Activated T-cell treated with anti-CD3 and anti-CD28 coated beads, Interleukin-2, amount 50 U/mL, for 72 hours (primary cell): ENCODE results near the gene C13orf42. TPM values are rescaled to one million over a fixed set of nuclear protein-coding genes. Genes with fewer than 3 reads are reported as not detected.
"Not testable (repeated sequence)": the region's sequence is repeated elsewhere in the genome, so short reads cannot be mapped to it uniquely, and the experiment has no call there.

Experiments used
- ATAC-seq, 2 donors: fragments of 150-1000 bp; cut with Tn5 transposase; replicated peaks in 1 of 2; 2 replicates each; pipeline ENCODE4 v1.10.0; 2021; ENCODE audit warnings: moderate library complexity in 2 of 2, mild to moderate bottlenecking in 1 of 2
- DNase-seq, 2 donors: peaks; one replicate each; pipeline ENCODE4 v3.0.0; 2021 to 2022; ENCODE audit warnings: mixed read lengths in 1 of 2
- H3K27ac Mint-ChIP-seq: one replicate; pipeline ENCODE4 v1.8.0; 2022; ENCODE audit warnings: mild to moderate bottlenecking, moderate library complexity, mixed read lengths
- H3K27me3 Mint-ChIP-seq: one replicate; pipeline ENCODE4 v1.8.0; 2022; ENCODE audit warnings: low read depth, mixed read lengths
- H3K36me3 Mint-ChIP-seq, 2 donors: one replicate each; pipeline ENCODE4 v1.8.0; 2022; ENCODE audit warnings: mixed read lengths in 2 of 2, mild to moderate bottlenecking in 1 of 2; ENCODE audit not compliant: insufficient read depth in 2 of 2
- H3K4me1 Mint-ChIP-seq: one replicate; pipeline ENCODE4 v1.8.0; 2022; ENCODE audit warnings: low read depth, mixed read lengths
- H3K4me3 Mint-ChIP-seq, 2 donors: one replicate each; pipeline ENCODE4 v1.8.0; 2022; ENCODE audit warnings: mild to moderate bottlenecking in 2 of 2, mixed read lengths in 2 of 2, moderate library complexity in 2 of 2
- H3K9me3 Mint-ChIP-seq, 2 donors: one replicate each; pipeline ENCODE4 v1.8.0; 2022; ENCODE audit warnings: mixed read lengths in 2 of 2
- total RNA-seq, 2 donors: library from RNA; stranded (reverse); gene quantifications; one replicate each; pipeline ENCODE4 v1.2.3, GENCODE V29; 2022

The C13orf42 gene
- total RNA-seq, 2 donors from 2014 or later, result not detected

- Mint-ChIP-seq H3K4me1 (no peaks in the 10 kb centered on the region), H3K27me3 (peaks cover 6% of the 10 kb centered on the region)
- ATAC-seq, result peak; percentile 50 to 78
These were observed 1.7 kb upstream of the C13orf42 start for GRCh38 chr13:51112771-51113170.

DNA sequence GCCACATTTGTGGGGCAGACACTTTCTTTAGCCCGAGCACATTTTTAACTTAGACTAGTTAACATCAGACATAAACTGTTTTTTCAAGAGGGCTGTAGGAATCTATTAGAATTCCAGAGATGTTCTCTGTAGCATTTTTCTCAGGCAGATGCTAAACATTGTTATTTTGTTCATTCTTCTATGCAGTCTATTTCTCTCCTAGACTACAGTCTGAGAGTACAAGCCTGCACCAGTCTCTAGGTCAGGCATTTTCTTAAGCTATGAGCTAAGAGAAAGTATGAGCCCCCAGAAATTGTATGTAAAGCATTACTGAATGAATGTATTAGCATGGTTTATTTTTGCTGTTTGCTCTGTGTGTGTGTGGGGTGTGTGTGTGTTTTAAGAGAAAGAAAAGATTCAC, 923 bp upstream of the C13orf42 start:
- no peak for ATAC-seq
- H3K27ac Mint-ChIP-seq, result no peak overlapping the region
- H3K4me1 Mint-ChIP-seq, result no peaks in the 10 kb centered on the region
- H3K4me3 Mint-ChIP-seq, result no peak overlapping the region
- H3K27me3 Mint-ChIP-seq, result peaks cover 6% of the 10 kb centered on the region
- no peaks in the 10 kb centered on the region for H3K36me3 Mint-ChIP-seq
- no peaks in the 10 kb centered on the region for H3K9me3 Mint-ChIP-seq
- DNase-seq, result no peak

More at GRCh38 chr13:51112771-51113170, 1.7 kb upstream of the C13orf42 start:
- no peak overlapping the region for H3K4me3 Mint-ChIP-seq
- no peak for DNase-seq
- H3K27ac Mint-ChIP-seq, result no peak overlapping the region
- no peaks in the 10 kb centered on the region for H3K36me3 Mint-ChIP-seq
- peaks cover 0 to 1% of the 10 kb centered on the region in 2 donors for H3K9me3 Mint-ChIP-seq

- DNase-seq, result no peak
- Mint-ChIP-seq H3K9me3 (no peaks in the 10 kb centered on the region), H3K36me3 (no peaks in the 10 kb centered on the region), H3K4me1 (no peaks in the 10 kb centered on the region), H3K4me3 (no peak overlapping the region), H3K27me3 (peaks cover 15% of the 10 kb centered on the region), H3K27ac (no peak overlapping the region)
- ATAC-seq, result no peak
These were observed 3.1 kb downstream of the C13orf42 start for GRCh38 chr13:51107996-51108395.

- H3K9me3 Mint-ChIP-seq, result no peaks in the 10 kb centered on the region
- H3K27me3 Mint-ChIP-seq, result peaks cover 28% of the 10 kb centered on the region
- no peak overlapping the region for H3K27ac Mint-ChIP-seq
- no peak for ATAC-seq
- H3K36me3 Mint-ChIP-seq, result no peaks in the 10 kb centered on the region
- DNase-seq, result no peak
- no peaks in the 10 kb centered on the region for H3K4me1 Mint-ChIP-seq
- H3K4me3 Mint-ChIP-seq, result no peak overlapping the region
These were observed 6.0 kb downstream of the C13orf42 start for GRCh38 chr13:51105046-51105445.

- H3K4me1 Mint-ChIP-seq, result no peaks in the 10 kb centered on the region
- H3K27ac Mint-ChIP-seq, result no peak overlapping the region
- H3K27me3 Mint-ChIP-seq, result peaks cover 28% of the 10 kb centered on the region
- no peaks in the 10 kb centered on the region for H3K9me3 Mint-ChIP-seq
- H3K4me3 Mint-ChIP-seq, result no peak overlapping the region
- no peak for ATAC-seq
- DNase-seq, result no peak
- H3K36me3 Mint-ChIP-seq, result no peaks in the 10 kb centered on the region
These were observed 9.3 kb downstream of the C13orf42 start for GRCh38 chr13:51101636-51102235.

- no peaks in the 10 kb centered on the region for H3K4me1 Mint-ChIP-seq
- DNase-seq (no peak), ATAC-seq (no peak)
- H3K27me3 Mint-ChIP-seq, result peaks cover 8% of the 10 kb centered on the region
- H3K4me3 Mint-ChIP-seq, result no peak overlapping the region
- no peaks in the 10 kb centered on the region for H3K36me3 Mint-ChIP-seq
- peak overlapping the region; percentile 54 for H3K27ac Mint-ChIP-seq
- H3K9me3 Mint-ChIP-seq, result no peaks in the 10 kb centered on the region
These were observed 13.6 kb downstream of the C13orf42 start for GRCh38 chr13:51097353-51098043.

- Mint-ChIP-seq H3K4me1 (no peaks in the 10 kb centered on the region), H3K9me3 (no peaks in the 10 kb centered on the region), H3K27me3 (no peaks in the 10 kb centered on the region), H3K27ac (no peak overlapping the region), H3K36me3 (no peaks in the 10 kb centered on the region), H3K4me3 (no peak overlapping the region)
- no peak for DNase-seq
- no peak for ATAC-seq
These were observed 14.9 kb downstream of the C13orf42 start for GRCh38 chr13:51096131-51096530.

DNA sequence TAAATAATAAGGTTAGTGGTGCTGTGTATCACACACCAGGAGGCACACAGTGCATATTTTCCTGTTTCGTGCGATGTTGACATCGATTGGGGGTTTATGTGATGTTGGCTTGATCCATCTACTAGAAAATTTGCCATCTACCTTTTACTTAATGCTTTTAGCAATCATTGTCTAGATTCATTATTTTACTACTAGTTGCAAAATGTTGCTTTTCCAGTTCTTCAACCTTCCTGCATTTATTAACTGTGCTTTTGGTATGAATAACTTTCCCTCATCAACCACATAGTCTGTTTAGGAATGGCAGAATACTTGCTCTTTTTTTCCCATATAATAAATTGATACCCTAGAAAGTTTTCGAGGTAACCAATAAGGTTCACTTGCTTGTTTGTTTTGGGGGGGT, 17.5 kb downstream of the C13orf42 start:
- H3K36me3 Mint-ChIP-seq, result no peaks in the 10 kb centered on the region
- H3K27ac Mint-ChIP-seq, result no peak overlapping the region
- H3K4me1 Mint-ChIP-seq, result no peaks in the 10 kb centered on the region
- no peak overlapping the region for H3K4me3 Mint-ChIP-seq
- no peaks in the 10 kb centered on the region for H3K27me3 Mint-ChIP-seq
- no peaks in the 10 kb centered on the region for H3K9me3 Mint-ChIP-seq
- DNase-seq (no peak), ATAC-seq (no peak)

DNA sequence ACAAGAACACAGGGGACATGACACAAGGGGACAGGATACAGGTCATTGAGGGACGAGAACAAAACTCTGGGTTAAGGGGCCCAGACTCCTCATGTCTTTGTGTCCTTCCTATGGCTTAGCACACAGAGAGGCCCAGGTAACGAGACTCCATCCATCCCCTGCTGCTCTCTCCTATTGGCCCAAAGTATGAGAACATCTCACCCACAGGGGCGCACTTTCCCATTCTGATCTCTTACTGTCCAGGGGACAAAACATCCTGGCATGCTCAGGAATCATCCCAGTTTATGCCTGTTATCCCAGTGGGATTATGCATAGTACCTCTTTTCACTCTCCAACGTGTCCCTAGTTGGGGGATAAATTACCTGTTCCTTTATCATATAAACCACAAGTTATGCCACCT, 19.2 kb downstream of the C13orf42 start:
- Mint-ChIP-seq H3K9me3 (no peaks in the 10 kb centered on the region), H3K27ac (no peak overlapping the region), H3K4me3 (no peak overlapping the region), H3K27me3 (no peaks in the 10 kb centered on the region), H3K36me3 (no peaks in the 10 kb centered on the region), H3K4me1 (no peaks in the 10 kb centered on the region)
- no peak for DNase-seq
- no peak for ATAC-seq

DNA sequence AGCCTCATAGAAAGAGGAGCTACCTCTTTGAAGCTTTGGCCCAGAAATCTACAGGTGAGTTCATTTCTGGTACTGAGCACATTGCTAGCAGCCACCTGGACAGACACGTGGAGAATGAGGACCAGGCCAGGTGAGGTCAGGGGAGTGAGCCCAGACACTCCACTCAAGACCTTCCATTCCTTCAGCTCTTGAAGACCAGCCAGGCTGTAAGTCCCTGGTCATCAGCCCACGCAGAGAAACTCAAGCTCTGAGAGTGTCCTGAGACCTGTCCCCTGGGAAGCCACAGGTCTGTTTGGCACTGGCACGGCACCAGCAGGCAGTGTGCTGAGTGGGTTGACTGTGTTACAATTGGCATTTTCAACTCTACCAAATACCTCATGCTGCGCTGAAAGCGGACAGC, 27.4 kb downstream of the C13orf42 start:
- Mint-ChIP-seq H3K36me3 (peaks cover 0 to 1% of the 10 kb centered on the region in 2 donors), H3K27me3 (no peaks in the 10 kb centered on the region), H3K9me3 (no peaks in the 10 kb centered on the region), H3K4me3 (no peak overlapping the region), H3K27ac (no peak overlapping the region), H3K4me1 (no peaks in the 10 kb centered on the region)
- ATAC-seq (no peak), DNase-seq (no peak)

DNA sequence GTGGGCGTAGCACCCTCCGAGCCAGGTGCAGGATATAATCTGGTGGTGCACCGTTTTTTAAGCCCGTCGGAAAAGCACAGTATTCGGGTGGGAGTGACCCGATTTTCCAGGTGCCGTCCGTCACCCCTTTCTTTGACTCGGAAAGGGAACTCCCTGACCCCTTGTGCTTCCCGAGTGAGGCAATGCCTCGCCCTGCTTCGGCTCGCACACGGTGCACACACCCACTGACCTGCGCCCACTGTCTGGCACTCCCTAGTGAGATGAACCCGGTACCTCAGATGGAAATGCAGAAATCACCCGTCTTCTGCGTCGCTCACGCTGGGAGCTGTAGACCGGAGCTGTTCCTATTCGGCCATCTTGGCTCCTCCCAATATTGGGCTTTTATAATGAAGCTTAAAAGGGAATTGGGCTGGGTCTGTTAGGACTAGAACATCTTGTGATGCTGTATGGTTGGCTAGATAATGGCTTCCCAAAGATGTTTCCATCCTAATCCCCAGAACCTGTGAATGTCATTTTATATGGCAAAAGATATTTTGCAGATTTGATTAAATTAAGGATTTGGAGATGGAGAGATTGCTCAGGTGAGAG, 30.5 kb downstream of the C13orf42 start:
- not testable (repeated sequence) for H3K27me3 Mint-ChIP-seq, H3K4me1 Mint-ChIP-seq, ATAC-seq, DNase-seq, H3K27ac Mint-ChIP-seq, H3K9me3 Mint-ChIP-seq, H3K36me3 Mint-ChIP-seq
- H3K4me3 Mint-ChIP-seq, result peak overlapping the region; percentile 22 to 32

DNA sequence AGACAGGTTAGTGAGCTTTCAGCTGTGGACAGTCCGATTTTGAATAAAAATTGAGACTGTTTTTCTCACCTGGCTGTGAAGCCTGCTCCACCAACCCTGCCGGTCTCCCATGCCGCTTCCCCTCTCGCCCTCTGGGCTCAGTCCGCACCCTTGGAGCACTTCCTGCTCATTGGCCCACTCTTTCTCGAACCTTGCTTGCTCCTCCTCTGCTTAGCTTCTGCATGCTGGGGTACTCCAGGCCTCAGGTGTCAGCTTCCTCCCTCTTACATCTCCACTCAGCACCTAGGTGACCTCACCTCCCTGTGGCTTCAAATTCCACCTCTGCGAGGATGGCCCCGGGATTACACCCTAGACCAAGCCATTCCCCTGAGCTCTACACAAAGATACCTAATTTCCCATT, 39.6 kb downstream of the C13orf42 start:
- H3K4me1 Mint-ChIP-seq, result peaks cover 5% of the 10 kb centered on the region
- ATAC-seq, result no peak
- H3K27ac Mint-ChIP-seq, result no peak overlapping the region
- H3K27me3 Mint-ChIP-seq, result no peaks in the 10 kb centered on the region
- no peaks in the 10 kb centered on the region for H3K36me3 Mint-ChIP-seq
- no peak for DNase-seq
- H3K4me3 Mint-ChIP-seq, result no peak overlapping the region
- H3K9me3 Mint-ChIP-seq, result no peaks in the 10 kb centered on the region

GRCh38 chr13:51070005-51070649, 40.9 kb downstream of the C13orf42 start:
- Mint-ChIP-seq H3K27ac (no peak overlapping the region), H3K27me3 (no peaks in the 10 kb centered on the region), H3K9me3 (no peaks in the 10 kb centered on the region), H3K4me3 (no peak overlapping the region), H3K36me3 (no peaks in the 10 kb centered on the region), H3K4me1 (peaks cover 5% of the 10 kb centered on the region)
- ATAC-seq (peak; percentile 87 to 91), DNase-seq (peak; percentile 76 to 81)
